Tibial artery (tissue), 4 donors: ENCODE measurements around the gene HELB.

ENCODE experiments used
- DNase-seq, 2 donors: peaks; one replicate each; pipeline ENCODE4 v3.0.0-alpha.2; 2019
- H3K27ac ChIP-seq, 2 donors: fragments of 200-600 bp; sonication (generic) in 1 of 2; 1 replicate in 1 of 2; 2 replicates in 1 of 2; pipeline ENCODE4 v1.5.1; 2018 to 2019; ENCODE audit warnings: mild to moderate bottlenecking in 1 of 2
- H3K27me3 ChIP-seq, 2 donors: fragments of 200-600 bp; sonication (generic) in 1 of 2; one replicate each; pipeline versions ENCODE4 v1.5.1 to v1.6.0; 2016 to 2019
- H3K36me3 ChIP-seq, 3 donors: fragments of 200-600 bp; sonication (generic) in 2 of 3; one replicate each; pipeline ENCODE4 v1.5.1; 2016 to 2019; ENCODE audit warnings: mild to moderate bottlenecking in 2 of 3
- H3K4me1 ChIP-seq, 4 donors: fragments of 200-600 bp; sonication (generic) in 2 of 4; 1 replicate in 3 of 4; 2 replicates in 1 of 4; pipeline ENCODE4 v1.5.1; 2016 to 2019
- H3K4me3 ChIP-seq, 2 donors: fragments of 200-600 bp; sonication (generic) in 1 of 2; 1 replicate in 1 of 2; 2 replicates in 1 of 2; pipeline ENCODE4 v1.5.1; 2018 to 2019; ENCODE audit warnings: mild to moderate bottlenecking in 2 of 2
- H3K9me3 ChIP-seq, 3 donors: fragments of 200-600 bp; sonication (generic) in 1 of 3; one replicate each; pipeline ENCODE4 v1.5.1; 2016 to 2019
- CTCF ChIP-seq, 2 experiments: fragments of 200-600 bp in 1 of 2; fragments of 450-650 bp in 1 of 2; IDR thresholded peaks; one replicate each; pipeline ENCODE4 v1.5.1; 2017 to 2019; ENCODE audit warnings: antibody characterized with exemption in 2 of 2, mild to moderate bottlenecking in 1 of 2, moderate library complexity in 1 of 2
- intact Hi-C: fragments of 100-400 bp; cut with DNase I; formaldehyde crosslinking; loops from one replicate; pipeline ENCODE4 v1.15.0; 2023; ENCODE audit warnings: low total_unique reads

HELB gene

GRCh38 chr12:66352899-66353298 lies 50.6 kb downstream of the HELB start:
- Histone ChIP-seq H3K36me3 (peaks cover 0 to 4% (median 0%) of the 10 kb centered on the region in 3 donors), H3K27ac (no peak overlapping the region), H3K4me3 (no peak overlapping the region), H3K4me1 (no peaks in the 10 kb centered on the region), H3K27me3 (no peaks in the 10 kb centered on the region), H3K9me3 (no peaks in the 10 kb centered on the region)
- no peak for TF ChIP-seq CTCF (IDR thresholded peaks at IDR 0.05)
- intact Hi-C loops: no loop called here
- no peak for DNase-seq

GRCh38 chr12:66354291-66354690 lies 52.0 kb downstream of the HELB start:
- H3K36me3 ChIP-seq: peaks cover 0 to 2% (median 0%) of the 10 kb centered on the region in 3 donors
- no peak for DNase-seq
- no peaks in the 10 kb centered on the region for H3K4me1 ChIP-seq
- no peak overlapping the region for H3K27ac ChIP-seq
- TF ChIP-seq CTCF (IDR thresholded peaks at IDR 0.05): no peak
- no peaks in the 10 kb centered on the region for H3K9me3 ChIP-seq
- intact Hi-C loops: no loop called here
- no peak overlapping the region for H3K4me3 ChIP-seq
- no peaks in the 10 kb centered on the region for H3K27me3 ChIP-seq

GRCh38 chr12:66359300-66359699 lies 57.0 kb downstream of the HELB start:
- Histone ChIP-seq H3K27ac (no peak overlapping the region), H3K36me3 (no peaks in the 10 kb centered on the region), H3K9me3 (no peaks in the 10 kb centered on the region), H3K4me3 (no peak overlapping the region), H3K4me1 (no peaks in the 10 kb centered on the region), H3K27me3 (no peaks in the 10 kb centered on the region)
- TF ChIP-seq CTCF (IDR thresholded peaks at IDR 0.05): no peak
- intact Hi-C loops: no loop called here
- DNase-seq: no peak

- DNase-seq: no peak
- no peaks in the 10 kb centered on the region for H3K9me3 ChIP-seq
- TF ChIP-seq CTCF (IDR thresholded peaks at IDR 0.05): no peak
- H3K4me3 ChIP-seq: no peak overlapping the region
- H3K4me1 ChIP-seq: no peaks in the 10 kb centered on the region
- intact Hi-C loops: no loop called here
- H3K27me3 ChIP-seq: no peaks in the 10 kb centered on the region
- no peak overlapping the region for H3K27ac ChIP-seq
- no peaks in the 10 kb centered on the region for H3K36me3 ChIP-seq
These were observed 59.4 kb downstream of the HELB start for GRCh38 chr12:66361703-66362102.

GRCh38 chr12:66365718-66366490 lies 63.6 kb downstream of the HELB start:
- Histone ChIP-seq H3K4me3 (no peak overlapping the region), H3K9me3 (no peaks in the 10 kb centered on the region), H3K27me3 (no peaks in the 10 kb centered on the region), H3K36me3 (no peaks in the 10 kb centered on the region), H3K27ac (no peak overlapping the region), H3K4me1 (no peaks in the 10 kb centered on the region)
- no peak for TF ChIP-seq CTCF (IDR thresholded peaks at IDR 0.05)
- no peak for DNase-seq
- intact Hi-C loops: no loop called here
